ACC112 (cell line): ENCODE data around the gene MRPL55.

Source experiments
- H2AFZ ChIP-seq: fragments of 200-600 bp; sonication (generic); one replicate; pipeline ENCODE4 v1.6.0; 2017; ENCODE audit warnings: antibody characterized with exemption, low read length; ENCODE audit not compliant: unreplicated experiment
- H3K27ac ChIP-seq: fragments of 200-600 bp; sonication (generic); 2 replicates; pipeline ENCODE4 v1.5.1; 2014; ENCODE audit warnings: low read depth, mild to moderate bottlenecking, antibody characterized with exemption, low read length, moderate library complexity
- H3K27me3 ChIP-seq: fragments of 200-600 bp; sonication (generic); 2 replicates; pipeline ENCODE4 v1.6.1; 2014; ENCODE audit warnings: mild to moderate bottlenecking, antibody characterized with exemption, low read length, moderate library complexity, mixed read lengths; ENCODE audit not compliant: insufficient read depth
- H3K36me3 ChIP-seq: fragments of 200-600 bp; sonication (generic); 2 replicates; pipeline ENCODE4 v1.6.1; 2016; ENCODE audit warnings: mild to moderate bottlenecking, antibody characterized with exemption, low read length, moderate library complexity, mixed read lengths; ENCODE audit not compliant: insufficient read depth
- H3K4me1 ChIP-seq: fragments of 200-600 bp; sonication (generic); one replicate; pipeline ENCODE4 v1.6.1; 2016; ENCODE audit warnings: low read length, mixed read lengths; ENCODE audit not compliant: insufficient read depth, unreplicated experiment, control insufficient read depth
- H3K4me3 ChIP-seq: fragments of 200-600 bp; sonication (generic); 2 replicates; pipeline ENCODE4 v1.5.1; 2014; ENCODE audit warnings: mild to moderate bottlenecking, low read depth, low read length
- H3K79me2 ChIP-seq: fragments of 200-600 bp; sonication (generic); one replicate; pipeline ENCODE4 v1.6.0; 2016; ENCODE audit warnings: low read length; ENCODE audit not compliant: control insufficient read depth, unreplicated experiment, insufficient read depth

MRPL55 gene

GRCh38 chr1:228059634-228060457 is 49.3 kb downstream of the MRPL55 start:
- H3K27ac ChIP-seq: no peak overlapping the region
- peaks cover 60% of the 10 kb centered on the region for H3K27me3 ChIP-seq
- H3K79me2 ChIP-seq: no peaks in the 10 kb centered on the region
- peaks cover 8% of the 10 kb centered on the region for H3K4me1 ChIP-seq
- no peak overlapping the region for H2AFZ ChIP-seq
- H3K4me3 ChIP-seq: peak overlapping the region; percentile 61
- H3K36me3 ChIP-seq: no peaks in the 10 kb centered on the region

GRCh38 chr1:228058949-228059633 is 50.0 kb downstream of the MRPL55 start:
- H3K4me1 ChIP-seq: peaks cover 8% of the 10 kb centered on the region
- H3K79me2 ChIP-seq: no peaks in the 10 kb centered on the region
- no peaks in the 10 kb centered on the region for H3K36me3 ChIP-seq
- no peak overlapping the region for H2AFZ ChIP-seq
- H3K27me3 ChIP-seq: peaks cover 61% of the 10 kb centered on the region
- no peak overlapping the region for H3K27ac ChIP-seq
- H3K4me3 ChIP-seq: no peak overlapping the region

- Histone ChIP-seq H3K36me3 (no peaks in the 10 kb centered on the region), H3K4me3 (no peak overlapping the region), H2AFZ (no peak overlapping the region), H3K79me2 (no peaks in the 10 kb centered on the region), H3K4me1 (peaks cover 8% of the 10 kb centered on the region), H3K27ac (no peak overlapping the region), H3K27me3 (peaks cover 68% of the 10 kb centered on the region)
Measured at GRCh38 chr1:228058172-228058948, 50.7 kb downstream of the MRPL55 start.
